Tibial artery (tissue), 4 donors: Measurements from ENCODE around the gene PDCD1.
"Not testable (repeated sequence)": the region's sequence is repeated elsewhere in the genome, so short reads cannot be mapped to it uniquely, and the experiment has no call there.

Experiments
- DNase-seq, 2 donors: peaks; one replicate each; pipeline ENCODE4 v3.0.0-alpha.2; 2019
- H3K27ac ChIP-seq, 2 donors: fragments of 200-600 bp; sonication (generic) in 1 of 2; 1 replicate in 1 of 2; 2 replicates in 1 of 2; pipeline ENCODE4 v1.5.1; 2018 to 2019; ENCODE audit warnings: mild to moderate bottlenecking in 1 of 2
- H3K27me3 ChIP-seq, 2 donors: fragments of 200-600 bp; sonication (generic) in 1 of 2; one replicate each; pipeline versions ENCODE4 v1.5.1 to v1.6.0; 2016 to 2019
- H3K36me3 ChIP-seq, 3 donors: fragments of 200-600 bp; sonication (generic) in 2 of 3; one replicate each; pipeline ENCODE4 v1.5.1; 2016 to 2019; ENCODE audit warnings: mild to moderate bottlenecking in 2 of 3
- H3K4me1 ChIP-seq, 4 donors: fragments of 200-600 bp; sonication (generic) in 2 of 4; 1 replicate in 3 of 4; 2 replicates in 1 of 4; pipeline ENCODE4 v1.5.1; 2016 to 2019
- H3K4me3 ChIP-seq, 2 donors: fragments of 200-600 bp; sonication (generic) in 1 of 2; 1 replicate in 1 of 2; 2 replicates in 1 of 2; pipeline ENCODE4 v1.5.1; 2018 to 2019; ENCODE audit warnings: mild to moderate bottlenecking in 2 of 2
- H3K9me3 ChIP-seq, 3 donors: fragments of 200-600 bp; sonication (generic) in 1 of 3; one replicate each; pipeline ENCODE4 v1.5.1; 2016 to 2019
- CTCF ChIP-seq, 2 experiments: fragments of 200-600 bp in 1 of 2; fragments of 450-650 bp in 1 of 2; IDR thresholded peaks; one replicate each; pipeline ENCODE4 v1.5.1; 2017 to 2019; ENCODE audit warnings: antibody characterized with exemption in 2 of 2, mild to moderate bottlenecking in 1 of 2, moderate library complexity in 1 of 2
- intact Hi-C: fragments of 100-400 bp; cut with DNase I; formaldehyde crosslinking; loops from one replicate; pipeline ENCODE4 v1.15.0; 2023; ENCODE audit warnings: low total_unique reads

Gene PDCD1

GRCh38 chr2:241877197-241877685 lies 18.5 kb upstream of the PDCD1 start:
- Histone ChIP-seq H3K36me3 (no peaks in the 10 kb centered on the region), H3K4me1 (peaks cover 0 to 16% (median 10%) of the 10 kb centered on the region in 4 donors), H3K9me3 (no peaks in the 10 kb centered on the region), H3K27ac (no peak overlapping the region), H3K4me3 (no peak overlapping the region), H3K27me3 (peaks cover 0 to 8% of the 10 kb centered on the region in 2 donors)
- TF ChIP-seq CTCF (IDR thresholded peaks at IDR 0.05) = no peak
- intact Hi-C loops = loop anchor here (5.0 to 10.0 kb wide), 2 partner anchors 192 to 1025 kb away; partner anchors contain the start of gene DTYMK
- DNase-seq = no peak

GRCh38 chr2:241876528-241877196 lies 18.0 kb upstream of the PDCD1 start:
- intact Hi-C loops = loop anchor here (5.0 to 10.0 kb wide), 2 partner anchors 192 to 1024 kb away; partner anchors contain the start of gene DTYMK

GRCh38 chr2:241875754-241876527 lies 17.2 kb upstream of the PDCD1 start:
- H3K36me3 ChIP-seq, DNase-seq: not testable (repeated sequence)
- intact Hi-C loops = loop anchor here (5.0 to 10.0 kb wide), 2 partner anchors 191 to 1024 kb away; partner anchors contain the start of gene DTYMK

More at GRCh38 chr2:241876528-241877196, 18.0 kb upstream of the PDCD1 start:
- no peaks in the 10 kb centered on the region for H3K36me3 ChIP-seq
- peaks cover 0 to 10% (median 4%) of the 10 kb centered on the region in 4 donors for H3K4me1 ChIP-seq
- no peak overlapping the region for H3K4me3 ChIP-seq
- TF ChIP-seq CTCF (IDR thresholded peaks at IDR 0.05) = no peak
- H3K27ac ChIP-seq = no peak overlapping the region
- no peak for DNase-seq
- peaks cover 0 to 14% of the 10 kb centered on the region in 2 donors for H3K27me3 ChIP-seq
- H3K9me3 ChIP-seq = no peaks in the 10 kb centered on the region

GRCh38 chr2:241874277-241874925 lies 15.7 kb upstream of the PDCD1 start:
- intact Hi-C loops = loop anchor here (10.0 kb wide), 1 partner anchor 190 kb away; the partner anchor contains the start of gene DTYMK
- TF ChIP-seq CTCF (IDR thresholded peaks at IDR 0.05) = no peak
- no peak overlapping the region for H3K27ac ChIP-seq
- H3K4me1 ChIP-seq = peaks cover 0 to 4% (median 0%) of the 10 kb centered on the region in 4 donors
- peaks cover 0 to 36% of the 10 kb centered on the region in 2 donors for H3K27me3 ChIP-seq
- H3K36me3 ChIP-seq = no peaks in the 10 kb centered on the region
- DNase-seq = no peak
- H3K4me3 ChIP-seq = no peak overlapping the region
- H3K9me3 ChIP-seq = no peaks in the 10 kb centered on the region

More at GRCh38 chr2:241875754-241876527, 17.2 kb upstream of the PDCD1 start:
- H3K9me3 ChIP-seq, H3K4me3 ChIP-seq, H3K27ac ChIP-seq, H3K4me1 ChIP-seq: not testable (repeated sequence)
- H3K27me3 ChIP-seq = peaks cover 0 to 21% of the 10 kb centered on the region in 2 donors

GRCh38 chr2:241873803-241874110 lies 15.1 kb upstream of the PDCD1 start:
- Histone ChIP-seq H3K9me3 (no peaks in the 10 kb centered on the region), H3K27ac (no peak overlapping the region), H3K27me3 (peaks cover 0 to 41% of the 10 kb centered on the region in 2 donors), H3K4me1 (peaks cover 0 to 4% (median 0%) of the 10 kb centered on the region in 4 donors), H3K4me3 (no peak overlapping the region), H3K36me3 (no peaks in the 10 kb centered on the region)
- no peak for DNase-seq
- no peak for TF ChIP-seq CTCF (IDR thresholded peaks at IDR 0.05)
- intact Hi-C loops = loop anchor here (10.0 kb wide), 1 partner anchor 189 kb away; the partner anchor contains the start of gene DTYMK
